Measurements from ENCODE around the gene PPP2R2C. TPM values are rescaled to one million over a fixed set of nuclear protein-coding genes. Genes with fewer than 3 reads are reported as not detected.

The PPP2R2C gene
- total and polyA plus RNA-seq, 2 of the 4 experiments (the other 2 are of a cell fraction): 0.03 TPM; not detected in 1

GRCh38 chr4:6492027-6492590, 19.7 kb upstream of the PPP2R2C start:
- dilution Hi-C loops (cut with HindIII; ENCODE audit: low sequenced_read_pairs, unreplicated experiment): no loop called here

More at GRCh38 chr4:6492027-6492590, 19.7 kb upstream of the PPP2R2C start:
- no peak for ATAC-seq (ENCODE audit: low read depth)
- Histone ChIP-seq H3K36me3 (ENCODE audit: control insufficient read depth, insufficient read depth, low read length) (no peaks in the 10 kb centered on the region), H3K18ac (ENCODE audit: low read depth, low read length) (no peak overlapping the region), H2AK9ac (replicated peaks; ENCODE audit: low read depth, low read length, poor library complexity) (no peak overlapping the region), H2AK5ac (ENCODE audit: low read depth, low read length) (no peak overlapping the region), H2BK5ac (ENCODE audit: low read depth, low read length, poor library complexity, severe bottlenecking) (no peak overlapping the region), H4K5ac (ENCODE audit: low read depth, low read length) (no peak overlapping the region), H4K8ac (ENCODE audit: low read depth in 2 of 2, low read length in 2 of 2) (no peak overlapping the region), H3K4me2 (ENCODE audit: low read depth, low read length) (no peak overlapping the region), H2AFZ (replicated peaks; ENCODE audit: low read length, poor library complexity) (no peak overlapping the region), H4K20me1 (ENCODE audit: insufficient read depth, low read length) (no peaks in the 10 kb centered on the region), H3K23ac (ENCODE audit: low read depth, low read length) (no peak overlapping the region), H3K27ac (ENCODE audit: insufficient read depth, low read length) (no peak overlapping the region), H2BK15ac (ENCODE audit: low read depth, low read length) (no peak overlapping the region), H3K4ac (ENCODE audit: low read depth, low read length) (no peak overlapping the region), H3K56ac (ENCODE audit: extremely low read depth, insufficient read depth, low read length) (no peak overlapping the region), H3K9ac (ENCODE audit: low read depth, low read length) (no peak overlapping the region), H3K9me3 (ENCODE audit: control insufficient read depth, insufficient read depth, low read length) (no peaks in the 10 kb centered on the region), H3K9me1 (ENCODE audit: insufficient read depth, low read length) (no peaks in the 10 kb centered on the region), H3K79me1 (ENCODE audit: low read depth in 1 of 2, low read length in 2 of 2) (no peaks in the 10 kb centered on the region), H2BK120ac (ENCODE audit: low read depth, low read length) (no peak overlapping the region), H3K14ac (replicated peaks; ENCODE audit: low read depth, low read length) (no peak overlapping the region), H3K4me1 (ENCODE audit: control insufficient read depth, insufficient read depth, low read length) (no peaks in the 10 kb centered on the region), H2BK20ac (ENCODE audit: low read depth, low read length) (no peak overlapping the region), H4K91ac (ENCODE audit: insufficient read depth, low read depth, low read length) (no peak overlapping the region), H3K4me3 (ENCODE audit: insufficient read depth, low read depth, low read length) (no peak overlapping the region), H3K27me3 (ENCODE audit: control insufficient read depth, insufficient read depth, low read length) (peaks cover 5% of the 10 kb centered on the region; the same call in 1 of the 2 replicates)
- in situ Hi-C loops (cut with MboI; ENCODE audit: low sequenced_read_pairs) (no loop called here), intact Hi-C loops (cut with micrococcal nuclease) (no loop called here)
- 40% methylated on average over 1 of the region's 6 CpGs; no CpG with 5 or more reads in 1 of the 2 experiments for WGBS, 2 experiments (ENCODE audit: extremely low coverage in 2 of 2, insufficient read length in 1 of 2)
- BruUV-seq (replicated peaks): no TSS peak
- no peak for DNase-seq
- ChIA-PET CTCF (no interaction called here), POLR2A (ENCODE audit: unreplicated experiment) (no interaction called here)
- TF ChIP-seq, protein P1, sequence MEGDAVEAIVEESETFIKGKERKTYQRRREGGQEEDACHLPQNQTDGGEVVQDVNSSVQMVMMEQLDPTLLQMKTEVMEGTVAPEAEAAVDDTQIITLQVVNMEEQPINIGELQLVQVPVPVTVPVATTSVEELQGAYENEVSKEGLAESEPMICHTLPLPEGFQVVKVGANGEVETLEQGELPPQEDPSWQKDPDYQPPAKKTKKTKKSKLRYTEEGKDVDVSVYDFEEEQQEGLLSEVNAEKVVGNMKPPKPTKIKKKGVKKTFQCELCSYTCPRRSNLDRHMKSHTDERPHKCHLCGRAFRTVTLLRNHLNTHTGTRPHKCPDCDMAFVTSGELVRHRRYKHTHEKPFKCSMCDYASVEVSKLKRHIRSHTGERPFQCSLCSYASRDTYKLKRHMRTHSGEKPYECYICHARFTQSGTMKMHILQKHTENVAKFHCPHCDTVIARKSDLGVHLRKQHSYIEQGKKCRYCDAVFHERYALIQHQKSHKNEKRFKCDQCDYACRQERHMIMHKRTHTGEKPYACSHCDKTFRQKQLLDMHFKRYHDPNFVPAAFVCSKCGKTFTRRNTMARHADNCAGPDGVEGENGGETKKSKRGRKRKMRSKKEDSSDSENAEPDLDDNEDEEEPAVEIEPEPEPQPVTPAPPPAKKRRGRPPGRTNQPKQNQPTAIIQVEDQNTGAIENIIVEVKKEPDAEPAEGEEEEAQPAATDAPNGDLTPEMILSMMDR (conservative IDR thresholded peaks at IDR 0.05; ENCODE audit: low read depth, low read length): no peak
- no peak for TF ChIP-seq POLR2A (IDR thresholded peaks at IDR 0.05; ENCODE audit: low read depth, low read length)
- TF ChIP-seq, protein P2, sequence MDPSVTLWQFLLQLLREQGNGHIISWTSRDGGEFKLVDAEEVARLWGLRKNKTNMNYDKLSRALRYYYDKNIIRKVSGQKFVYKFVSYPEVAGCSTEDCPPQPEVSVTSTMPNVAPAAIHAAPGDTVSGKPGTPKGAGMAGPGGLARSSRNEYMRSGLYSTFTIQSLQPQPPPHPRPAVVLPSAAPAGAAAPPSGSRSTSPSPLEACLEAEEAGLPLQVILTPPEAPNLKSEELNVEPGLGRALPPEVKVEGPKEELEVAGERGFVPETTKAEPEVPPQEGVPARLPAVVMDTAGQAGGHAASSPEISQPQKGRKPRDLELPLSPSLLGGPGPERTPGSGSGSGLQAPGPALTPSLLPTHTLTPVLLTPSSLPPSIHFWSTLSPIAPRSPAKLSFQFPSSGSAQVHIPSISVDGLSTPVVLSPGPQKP (IDR thresholded peaks at IDR 0.05; ENCODE audit: borderline replicate concordance, low read depth, low read length): no peak
- no peak for TF ChIP-seq CHD1 (IDR thresholded peaks at IDR 0.05; ENCODE audit: low read depth, low read length)
- TF ChIP-seq NFE2L2 (IDR thresholded peaks at IDR 0.05; ENCODE audit: low read depth, low read length): no peak
- TF ChIP-seq USF2 (IDR thresholded peaks at IDR 0.05; ENCODE audit: low read depth, low read length): no peak
- no peak for TF ChIP-seq RFX5 (IDR thresholded peaks at IDR 0.05; ENCODE audit: low read depth, low read length)
- TF ChIP-seq BHLHE40 (IDR thresholded peaks at IDR 0.05; ENCODE audit: low read depth, low read length): no peak
- no peak for TF ChIP-seq CEBPB (IDR thresholded peaks at IDR 0.05; ENCODE audit: low read depth, low read length)
- no peak for TF ChIP-seq RAD21 (IDR thresholded peaks at IDR 0.05; ENCODE audit: low read length)
- no peak for TF ChIP-seq MAZ (IDR thresholded peaks at IDR 0.05; ENCODE audit: borderline replicate concordance, low read depth, low read length)
- TF ChIP-seq SMC3 (IDR thresholded peaks at IDR 0.05; ENCODE audit: low read depth, low read length): no peak
- TF ChIP-seq MAFK (IDR thresholded peaks at IDR 0.05; ENCODE audit: low read depth, low read length): no peak
- TF ChIP-seq RCOR1 (IDR thresholded peaks at IDR 0.05; ENCODE audit: insufficient replicate concordance, low read length): no peak
- no peak for TF ChIP-seq FOS (IDR thresholded peaks at IDR 0.05; ENCODE audit: low read depth, low read length)
- TF ChIP-seq MXI1 (IDR thresholded peaks at IDR 0.05; ENCODE audit: borderline replicate concordance, low read depth, low read length): no peak

All from IMR-90 (cell line).